ENCODE data around the gene ERGIC3.

GRCh38 chr20:35595456-35595855 lies 53.6 kb downstream of the ERGIC3 start:
- TF ChIP-seq SNAI2 (CRISPR knock-in tag; IDR thresholded peaks at IDR 0.05) (no peak), OSR1 (CRISPR knock-in tag; IDR thresholded peaks at IDR 0.05) (no peak), ZFP30 (CRISPR knock-in tag; IDR thresholded peaks at IDR 0.05) (no peak), ZNF70 (CRISPR knock-in tag; IDR thresholded peaks at IDR 0.05) (no peak), ARNTL (CRISPR knock-in tag; IDR thresholded peaks at IDR 0.05; ENCODE audit: borderline replicate concordance, low read depth) (no peak), TSHZ2 (CRISPR knock-in tag; IDR thresholded peaks at IDR 0.05) (no peak), ZNF8 (CRISPR knock-in tag; IDR thresholded peaks at IDR 0.05) (no peak)
